Endodermal cell (in vitro differentiated cells): ENCODE data around the gene SLC44A1. TPM values are rescaled to one million over a fixed set of nuclear protein-coding genes. Genes with fewer than 3 reads are reported as not detected.

Source experiments
- DNase-seq: peaks from one replicate; pipeline ENCODE4 v3.0.0-alpha.2; 2017
- H3K27ac ChIP-seq: 2 replicates; pipeline ENCODE4 v1.5.1; 2013; ENCODE audit warnings: mild to moderate bottlenecking, low read depth, low read length, moderate library complexity
- H3K27me3 ChIP-seq: 2 replicates; pipeline ENCODE4 v1.6.1; 2013; ENCODE audit warnings: mild to moderate bottlenecking, low read length, moderate library complexity; ENCODE audit not compliant: insufficient read depth, control insufficient read depth, poor library complexity, severe bottlenecking
- H3K36me3 ChIP-seq: 2 replicates; pipeline ENCODE4 v1.7.0; 2013; ENCODE audit warnings: mild to moderate bottlenecking, low read length, moderate library complexity; ENCODE audit not compliant: control insufficient read depth, insufficient read depth
- H3K4me1 ChIP-seq: one replicate; pipeline ENCODE4 v1.7.0; 2013; ENCODE audit warnings: low read length; ENCODE audit not compliant: control insufficient read depth, insufficient read depth
- H3K4me3 ChIP-seq: 2 replicates; pipeline ENCODE4 v1.5.1; 2013; ENCODE audit warnings: mild to moderate bottlenecking, low read length, moderate library complexity
- H3K9ac ChIP-seq: 2 replicates; pipeline ENCODE4 v1.6.1; 2013; ENCODE audit warnings: mild to moderate bottlenecking, low read length, moderate library complexity; ENCODE audit not compliant: poor library complexity, severe bottlenecking; ENCODE audit errors: extremely low read depth
- H3K9me3 ChIP-seq: 2 replicates; pipeline ENCODE4 v1.6.1; 2013; ENCODE audit warnings: mild to moderate bottlenecking, low read length, moderate library complexity; ENCODE audit not compliant: control insufficient read depth
- H3K27ac Mint-ChIP-seq: 2 replicates; pipeline ENCODE4 v1.8.0; 2020; ENCODE audit warnings: mixed read lengths
- H3K27me3 Mint-ChIP-seq: 2 replicates; pipeline ENCODE4 v1.8.0; 2021; ENCODE audit warnings: mild to moderate bottlenecking, mixed read lengths; ENCODE audit not compliant: insufficient read depth
- H3K36me3 Mint-ChIP-seq: 2 replicates; pipeline ENCODE4 v1.8.0; 2020; ENCODE audit warnings: low read depth, mixed read lengths
- H3K4me1 Mint-ChIP-seq: 2 replicates; pipeline ENCODE4 v1.8.0; 2020; ENCODE audit warnings: mixed read lengths
- H3K4me3 Mint-ChIP-seq: 2 replicates; pipeline ENCODE4 v1.8.0; 2020; ENCODE audit warnings: mild to moderate bottlenecking, moderate library complexity, mixed read lengths
- H3K9me3 Mint-ChIP-seq: 2 replicates; pipeline ENCODE4 v1.8.0; 2020; ENCODE audit warnings: mild to moderate bottlenecking, mixed read lengths
- WGBS, 2 experiments: methylation state at CpG; one replicate each; pipeline versions ENCODE4 v1.1.5 to v1.1.7; 2013; ENCODE audit warnings: missing lambda C conversion rate in 2 of 2, mixed read lengths in 1 of 2; ENCODE audit not compliant: insufficient coverage in 1 of 2, insufficient read length in 1 of 2; 5-methylcytosine and 5-hydroxymethylcytosine counted together
- long read RNA-seq, 4 experiments: library from polyadenylated mRNA in 2 of 4; library from RNA in 1 of 4; library from capped mRNA in 1 of 4; stranded (forward) in 3 of 4; unstranded in 1 of 4; transcript quantifications; one replicate each; pipeline ENCODE4 v2.0.0, GENCODE V29; 2020 to 2021; ENCODE audit warnings: inconsistent platforms in 1 of 4
- polyA plus RNA-seq, 2 experiments: library from polyadenylated mRNA; stranded (reverse); fragments of 50-300 nt; gene quantifications; one replicate each; pipeline ENCODE4 v1.2.3, GENCODE V29; 2013
- total RNA-seq, 2 donors: library from RNA; stranded (reverse); fragmentation: NEBNext Ultra II Directional in 1 of 2; extraction: Animal tissue kit (Norgen Biotek cat#: 25700) in 1 of 2; gene quantifications; 2 replicates in 1 of 2; 3 replicates in 1 of 2; pipeline ENCODE4 v1.2.1, GENCODE V29; 2021
- TF ChIP-seq, protein P1 (sequence below): fragments of 200-600 bp; sonication (generic); conservative IDR thresholded peaks from 2 replicates; pipeline ENCODE4 v1.5.0; 2021; ENCODE audit warnings: antibody characterized with exemption, mild to moderate bottlenecking

Gene SLC44A1
- total RNA-seq = 10 to 100 TPM; 69.7 to 73.4 TPM
- 21.1 TPM for polyA plus RNA-seq (2013, experiment 1 of 2)
- 19.6 TPM for polyA plus RNA-seq (2013, experiment 2 of 2)
- long read RNA-seq, experiment 1, full-length matches to known transcripts = 7 of 51 reads
- long read RNA-seq, experiment 1, partial matches to known transcripts = 12 of 51 reads
- long read RNA-seq, experiment 1, other reads (novel, unspliced or antisense) = 32 of 51 reads
- long read RNA-seq, experiment 2, full-length matches to known transcripts = 120 of 163 reads
- long read RNA-seq, experiment 2, partial matches to known transcripts = 23 of 163 reads
- long read RNA-seq, experiment 2, other reads (novel, unspliced or antisense) = 20 of 163 reads
- long read RNA-seq, experiment 3, full-length matches to known transcripts = 110 of 141 reads
- long read RNA-seq, experiment 3, partial matches to known transcripts = 15 of 141 reads
- long read RNA-seq, experiment 3, other reads (novel, unspliced or antisense) = 16 of 141 reads
- long read RNA-seq, experiment 4, partial matches to known transcripts = 36 of 40 reads
- long read RNA-seq, experiment 4, other reads (novel, unspliced or antisense) = 4 of 40 reads

DNA sequence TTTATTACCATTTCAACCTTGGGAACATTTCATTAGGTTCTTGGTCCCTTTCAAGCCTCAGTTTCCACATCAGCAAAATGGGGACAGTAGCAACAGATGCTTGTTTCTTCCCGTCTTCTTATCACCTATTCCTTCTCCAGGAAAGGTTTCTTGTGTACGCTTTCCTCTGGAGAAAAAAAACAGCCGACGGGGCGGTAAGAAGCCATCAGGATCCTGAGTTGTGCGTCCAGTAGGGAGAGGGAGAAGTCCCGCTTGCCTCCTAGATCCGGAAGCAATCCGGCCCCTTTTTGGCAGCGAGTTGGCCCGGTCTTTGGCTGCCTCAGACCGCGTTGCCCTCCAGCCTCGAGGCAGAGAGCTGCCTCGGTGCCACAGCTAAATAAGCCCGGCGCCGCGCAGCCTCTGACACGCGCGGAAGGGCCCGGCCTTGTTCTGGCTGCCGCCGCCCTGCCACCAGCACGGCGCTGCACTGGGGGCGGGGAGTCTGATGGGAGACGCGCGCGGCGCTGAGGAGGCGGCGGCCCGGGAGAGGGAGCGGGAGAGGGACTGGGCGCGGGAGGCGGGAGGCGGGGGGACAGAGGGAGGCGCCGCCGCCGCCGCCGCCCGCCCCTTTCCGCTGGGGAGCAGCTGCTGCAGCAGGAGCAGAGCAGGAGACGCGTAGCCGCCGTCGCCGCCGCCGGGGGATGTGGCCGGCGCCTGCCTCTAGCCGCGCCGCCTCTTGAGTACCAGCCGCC lies at the start of gene SLC44A1:
Gene SLC44A1 (plus strand): TSS at position 649 of the 731 bp plus-strand sequence. CDS start 218 bp downstream, outside the sequence.
- Mint-ChIP-seq H3K27me3 (no peaks in the 10 kb centered on the region), H3K4me3 (peak within 1 kb of the TSS; percentile 95), H3K9me3 (no peaks in the 10 kb centered on the region), H3K36me3 (no peaks in the 10 kb centered on the region), H3K27ac (peak within 1 kb of the TSS; percentile 96), H3K4me1 (peaks cover 56% of the 10 kb centered on the region)
- H3K27ac ChIP-seq = no peak within 1 kb of the TSS
- peak; percentile 97 for DNase-seq
- H3K36me3 ChIP-seq = no peaks in the 10 kb centered on the region
- no peaks in the 10 kb centered on the region for H3K9me3 ChIP-seq
- H3K4me1 ChIP-seq = peaks cover 14% of the 10 kb centered on the region
- no peaks in the 10 kb centered on the region for H3K27me3 ChIP-seq
- peak within 1 kb of the TSS; percentile 60 for H3K9ac ChIP-seq
- TF ChIP-seq, protein P1, sequence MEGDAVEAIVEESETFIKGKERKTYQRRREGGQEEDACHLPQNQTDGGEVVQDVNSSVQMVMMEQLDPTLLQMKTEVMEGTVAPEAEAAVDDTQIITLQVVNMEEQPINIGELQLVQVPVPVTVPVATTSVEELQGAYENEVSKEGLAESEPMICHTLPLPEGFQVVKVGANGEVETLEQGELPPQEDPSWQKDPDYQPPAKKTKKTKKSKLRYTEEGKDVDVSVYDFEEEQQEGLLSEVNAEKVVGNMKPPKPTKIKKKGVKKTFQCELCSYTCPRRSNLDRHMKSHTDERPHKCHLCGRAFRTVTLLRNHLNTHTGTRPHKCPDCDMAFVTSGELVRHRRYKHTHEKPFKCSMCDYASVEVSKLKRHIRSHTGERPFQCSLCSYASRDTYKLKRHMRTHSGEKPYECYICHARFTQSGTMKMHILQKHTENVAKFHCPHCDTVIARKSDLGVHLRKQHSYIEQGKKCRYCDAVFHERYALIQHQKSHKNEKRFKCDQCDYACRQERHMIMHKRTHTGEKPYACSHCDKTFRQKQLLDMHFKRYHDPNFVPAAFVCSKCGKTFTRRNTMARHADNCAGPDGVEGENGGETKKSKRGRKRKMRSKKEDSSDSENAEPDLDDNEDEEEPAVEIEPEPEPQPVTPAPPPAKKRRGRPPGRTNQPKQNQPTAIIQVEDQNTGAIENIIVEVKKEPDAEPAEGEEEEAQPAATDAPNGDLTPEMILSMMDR = no peak
- WGBS, 2 experiments = 4 to 30% methylated on average over 2 to 63 of the region's 63 CpGs
- peak within 1 kb of the TSS; percentile 91 for H3K4me3 ChIP-seq

DNA sequence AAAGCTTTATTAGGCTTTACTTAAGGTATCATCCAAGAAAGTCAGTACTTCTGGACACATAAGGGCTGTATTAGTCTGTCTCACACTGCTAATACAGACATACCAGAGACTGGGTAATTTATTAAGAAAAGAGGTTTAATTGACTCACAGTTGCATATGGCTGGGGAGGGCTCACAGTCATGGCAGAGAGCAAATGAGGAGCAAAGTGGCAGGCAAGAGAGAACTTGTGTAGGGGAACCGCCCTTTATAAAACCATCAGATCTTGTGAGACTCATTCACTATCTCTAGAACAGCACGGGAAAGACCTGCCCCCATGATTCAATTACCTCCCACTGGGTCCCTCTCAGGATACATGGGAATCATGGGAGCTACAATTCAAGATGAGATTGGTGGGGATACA lies 49.2 kb upstream of the SLC44A1 start:
- H3K9me3 Mint-ChIP-seq = no peaks in the 10 kb centered on the region
- Histone ChIP-seq H3K27me3 (no peaks in the 10 kb centered on the region), H3K27ac (no peak overlapping the region), H3K36me3 (no peaks in the 10 kb centered on the region), H3K9me3 (no peaks in the 10 kb centered on the region), H3K4me1 (no peaks in the 10 kb centered on the region), H3K9ac (no peak overlapping the region), H3K4me3 (no peak overlapping the region)
- no peak for DNase-seq
- no peaks in the 10 kb centered on the region for H3K36me3 Mint-ChIP-seq
- no peak overlapping the region for H3K4me3 Mint-ChIP-seq
- TF ChIP-seq, protein P1 = no peak
- H3K4me1 Mint-ChIP-seq = peaks cover 2% of the 10 kb centered on the region
- WGBS, 2 experiments = 76 to 93% methylated on average over 2 of the region's 2 CpGs
- H3K27me3 Mint-ChIP-seq = no peaks in the 10 kb centered on the region
- no peak overlapping the region for H3K27ac Mint-ChIP-seq

DNA sequence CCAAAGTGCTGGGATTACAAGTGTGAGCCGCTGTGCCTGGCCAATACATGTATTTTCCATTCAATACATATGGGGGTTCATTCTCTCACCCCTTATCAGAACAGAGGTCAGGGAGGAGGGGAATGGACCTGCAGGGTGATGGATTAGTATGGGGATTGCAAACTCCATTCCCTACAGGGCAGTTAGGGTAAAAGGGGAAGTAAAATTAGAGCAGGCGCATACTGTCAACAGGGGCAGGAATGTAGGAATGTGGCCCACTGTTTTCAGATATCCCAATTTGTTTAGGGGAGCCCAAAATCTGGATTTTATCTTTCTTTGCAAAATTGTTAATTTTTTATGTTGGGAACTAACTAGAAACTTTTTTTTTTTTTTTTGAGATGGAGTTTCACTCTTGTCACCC lies 46.4 kb upstream of the SLC44A1 start:
- no peaks in the 10 kb centered on the region for H3K36me3 ChIP-seq
- no peaks in the 10 kb centered on the region for H3K9me3 ChIP-seq
- no peaks in the 10 kb centered on the region for H3K27me3 ChIP-seq
- H3K4me1 Mint-ChIP-seq = peaks cover under 1% of the 10 kb centered on the region
- H3K4me3 ChIP-seq = no peak overlapping the region
- DNase-seq = no peak
- H3K27ac ChIP-seq = no peak overlapping the region
- H3K27ac Mint-ChIP-seq = no peak overlapping the region
- no peaks in the 10 kb centered on the region for H3K27me3 Mint-ChIP-seq
- H3K9me3 Mint-ChIP-seq = no peaks in the 10 kb centered on the region
- no peak overlapping the region for H3K4me3 Mint-ChIP-seq
- no peaks in the 10 kb centered on the region for H3K4me1 ChIP-seq
- no peak overlapping the region for H3K9ac ChIP-seq
- WGBS, 2 experiments = 95 to 100% methylated on average over 1 to 2 of the region's 2 CpGs
- no peaks in the 10 kb centered on the region for H3K36me3 Mint-ChIP-seq
- TF ChIP-seq, protein P1 = no peak
